SK-MEL-5 (cell line): ENCODE results near the gene CCN6. TPM values are rescaled to one million over a fixed set of nuclear protein-coding genes. Genes with fewer than 3 reads are reported as not detected.
"Not testable (repeated sequence)": the region's sequence is repeated elsewhere in the genome, so short reads cannot be mapped to it uniquely, and the experiment has no call there.

ENCODE experiments used
- DNase-seq: peaks from one replicate; pipeline ENCODE4 v3.0.0-alpha.2; 2016; ENCODE audit warnings: low read depth, low spot score
- in situ Hi-C: cut with HindIII; loops from 2 replicates; pipeline ENCODE4 v1.10.0; 2016; ENCODE audit warnings: low sequenced_read_pairs, high pct_unique_total_duplicates, low pct_unique_long_range_greater_than_20kb
- total RNA-seq: library from RNA; depleted of rRNA; stranded (reverse); fragments of >200 nt; shearing (Covaris generic); gene quantifications from 2 replicates; pipeline ENCODE4 v1.2.3, GENCODE V29; 2014

The CCN6 gene
- total RNA-seq, 1 experiment from 2014 or later = not detected

DNA sequence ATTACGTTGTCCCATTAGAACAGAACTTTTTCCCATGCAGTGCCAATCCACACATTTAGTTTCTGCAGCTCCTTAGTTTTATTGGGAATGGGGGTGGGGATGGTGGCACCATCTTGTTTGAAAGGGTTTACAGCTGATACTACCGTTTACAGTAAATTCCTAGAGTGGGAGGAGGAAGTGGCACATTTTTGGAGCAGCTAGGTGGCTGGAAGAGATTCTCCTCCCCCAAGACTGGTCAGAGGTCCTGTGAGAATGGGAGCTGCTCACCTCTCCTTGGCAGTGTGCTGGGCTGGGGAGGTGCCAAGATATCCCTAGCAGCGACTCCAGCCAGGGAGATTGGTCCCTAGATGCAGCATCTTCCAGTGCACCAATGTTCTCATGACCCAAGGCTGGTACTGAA lies 12.4 kb upstream of the CCN6 start:
- DNase-seq = no peak
- in situ Hi-C loops = no loop called here

DNA sequence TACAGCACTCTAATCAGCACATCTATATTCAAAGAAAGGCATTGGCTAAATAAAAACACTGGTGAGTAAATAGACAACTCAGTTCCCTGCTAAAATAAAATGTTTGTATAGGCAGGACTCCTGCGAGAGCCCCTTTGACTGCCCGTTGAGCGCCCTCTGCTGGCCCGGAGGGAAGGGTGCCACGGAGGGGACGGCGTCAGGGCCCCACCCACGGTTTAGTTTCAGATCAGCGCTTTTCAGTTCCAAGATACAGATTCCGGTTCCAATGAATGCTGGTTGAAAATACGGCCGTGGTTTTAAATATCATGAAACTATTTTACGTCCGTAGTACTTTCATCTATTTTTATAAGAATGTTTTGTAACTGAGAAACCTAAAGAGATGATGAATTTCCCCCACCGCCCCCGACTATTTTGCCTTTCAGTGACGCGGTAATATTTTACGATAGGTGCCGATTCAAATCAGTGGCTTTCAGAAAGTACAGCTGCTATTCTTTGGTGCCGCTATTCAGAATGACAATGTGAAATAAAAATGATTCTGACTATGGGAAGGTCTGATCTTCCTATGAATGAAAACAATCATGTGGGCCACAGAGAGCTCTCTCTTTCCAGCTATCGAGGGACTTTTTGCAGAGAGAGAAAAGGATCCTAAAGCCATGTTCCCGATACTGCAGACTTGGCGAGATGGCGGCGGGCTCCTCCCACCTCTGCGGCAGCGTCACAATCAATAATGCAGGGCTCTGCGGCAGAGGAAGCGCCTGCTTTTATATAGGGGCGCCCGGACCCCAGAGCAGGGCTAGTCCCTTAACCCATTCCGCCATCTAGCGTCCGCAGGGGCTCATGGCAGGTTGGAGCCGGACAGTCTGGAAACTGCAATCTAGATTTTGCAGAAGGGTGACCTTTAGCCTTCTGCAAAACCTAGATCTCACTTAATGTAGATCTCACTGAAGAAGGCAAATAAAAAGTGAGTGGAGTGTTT lies 10.6 kb upstream of the CCN6 start:
- DNase-seq = peak; percentile 92
- in situ Hi-C loops = no loop called here

DNA sequence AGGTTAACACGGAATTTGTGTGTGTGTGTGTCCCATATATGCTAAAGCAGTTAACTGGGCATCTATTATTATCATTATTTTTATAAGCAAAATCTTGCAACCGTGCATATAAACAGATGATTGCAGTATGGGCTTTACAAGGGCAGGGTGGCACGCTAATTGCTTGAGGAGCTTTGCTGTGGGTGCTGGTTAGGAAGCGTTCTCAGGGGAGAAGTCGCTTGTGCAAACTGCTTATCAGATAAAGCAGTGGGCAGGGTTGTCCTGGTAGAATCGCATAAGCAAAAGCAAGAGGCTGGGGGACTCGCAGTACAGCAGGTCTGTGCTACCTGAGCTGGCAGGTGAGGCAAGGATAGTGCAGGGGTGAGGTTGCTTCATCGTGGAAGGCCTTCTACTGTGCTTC lies 9.7 kb upstream of the CCN6 start:
- in situ Hi-C loops = no loop called here
- DNase-seq = no peak

GRCh38 chr6:112044856-112045255 lies 9.0 kb upstream of the CCN6 start:
- in situ Hi-C loops = no loop called here
- DNase-seq = no peak

GRCh38 chr6:112047523-112047922 lies 6.4 kb upstream of the CCN6 start:
- DNase-seq, in situ Hi-C loops: not testable (repeated sequence)

- in situ Hi-C loops = no loop called here
- DNase-seq = no peak
Observed at GRCh38 chr6:112049026-112049799, 4.7 kb upstream of the CCN6 start.

DNA sequence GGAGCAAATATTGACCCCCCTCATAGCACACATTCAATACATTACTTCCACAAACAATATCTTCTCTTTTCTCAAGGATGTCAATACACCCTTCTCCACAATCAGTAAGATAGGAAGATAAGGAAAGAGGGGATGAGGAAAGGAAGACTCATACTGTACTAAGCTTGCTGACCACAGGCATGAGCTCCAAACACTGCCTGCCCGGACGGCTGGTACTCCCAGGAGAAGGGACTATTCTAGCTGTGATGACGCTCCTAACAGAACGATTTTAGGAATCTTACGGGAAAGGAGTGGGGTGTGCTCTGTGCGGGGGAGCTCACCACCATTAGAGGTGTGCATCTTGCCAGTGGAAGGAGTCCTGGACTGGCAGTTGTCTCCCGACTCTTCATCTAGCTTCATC lies 3.9 kb upstream of the CCN6 start:
- in situ Hi-C loops = no loop called here
- no peak for DNase-seq

GRCh38 chr6:112050429-112050828 lies 3.5 kb upstream of the CCN6 start:
- in situ Hi-C loops = no loop called here
- DNase-seq = no peak

GRCh38 chr6:112051251-112051740 lies 2.6 kb upstream of the CCN6 start:
- in situ Hi-C loops, DNase-seq: not testable (repeated sequence)

- in situ Hi-C loops = no loop called here
Observed at GRCh38 chr6:112054555-112055190, 769 bp downstream of the CCN6 start.

DNA sequence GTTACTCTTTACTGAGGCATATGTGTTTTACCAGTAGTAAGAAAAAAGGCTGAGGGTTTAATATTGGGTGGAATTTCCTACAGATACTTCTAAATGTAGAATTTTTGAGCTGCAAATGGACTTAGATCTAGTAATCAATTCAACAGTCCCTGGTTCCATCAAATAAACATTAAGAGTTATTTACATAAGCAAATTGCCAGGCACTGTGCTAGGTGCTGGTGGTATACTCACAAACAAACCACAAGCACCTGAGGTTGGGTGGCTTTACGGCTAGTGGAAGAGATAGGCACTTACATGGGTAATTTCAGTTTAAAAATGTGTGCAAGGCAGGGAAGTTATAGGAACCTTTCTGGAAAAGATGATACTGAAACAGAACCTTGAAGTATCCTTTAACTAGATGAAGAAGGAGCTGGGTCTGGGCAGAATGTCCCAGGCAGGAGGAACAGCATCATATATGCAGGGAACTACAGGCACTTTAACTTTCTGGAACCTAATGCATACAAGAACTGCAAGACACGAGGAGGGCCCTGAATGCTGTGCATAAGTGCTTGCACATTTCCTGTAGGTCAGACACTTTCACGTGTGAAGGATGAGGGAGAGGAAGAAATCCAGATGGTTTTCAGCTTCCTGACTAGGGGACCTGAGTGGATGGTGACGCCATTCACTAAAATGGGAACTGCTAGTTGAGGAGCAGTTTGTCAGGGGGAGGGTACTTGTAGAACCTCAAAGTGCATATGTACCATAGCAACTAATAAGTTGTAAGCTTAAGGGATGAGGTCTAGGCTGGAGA lies 4.5 kb downstream of the CCN6 start:
- in situ Hi-C loops = no loop called here
- no peak for DNase-seq

More at GRCh38 chr6:112054555-112055190, 769 bp downstream of the CCN6 start:
- DNase-seq = no peak

GRCh38 chr6:112061605-112062004 lies 7.7 kb downstream of the CCN6 start:
- in situ Hi-C loops = no loop called here
- DNase-seq = no peak

DNA sequence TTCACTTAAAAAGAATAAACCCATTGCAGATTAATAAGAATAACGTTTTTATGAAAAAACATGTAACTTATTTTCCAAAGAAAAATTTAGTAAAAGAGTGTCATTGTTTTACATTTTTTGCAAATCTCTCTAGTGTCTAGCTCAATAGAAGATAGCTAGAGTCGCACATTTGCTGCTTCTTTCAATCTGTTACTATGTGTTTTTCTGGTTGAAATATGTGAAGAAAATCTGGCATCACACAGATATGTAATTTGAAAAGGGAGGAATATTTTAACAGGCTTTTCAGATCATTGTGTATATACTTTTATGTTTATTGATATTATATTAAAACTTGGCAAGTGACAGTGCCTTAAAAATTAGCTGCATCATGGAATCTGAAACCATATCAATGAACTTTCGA lies 9.1 kb downstream of the CCN6 start:
- DNase-seq = no peak
- in situ Hi-C loops = no loop called here

DNA sequence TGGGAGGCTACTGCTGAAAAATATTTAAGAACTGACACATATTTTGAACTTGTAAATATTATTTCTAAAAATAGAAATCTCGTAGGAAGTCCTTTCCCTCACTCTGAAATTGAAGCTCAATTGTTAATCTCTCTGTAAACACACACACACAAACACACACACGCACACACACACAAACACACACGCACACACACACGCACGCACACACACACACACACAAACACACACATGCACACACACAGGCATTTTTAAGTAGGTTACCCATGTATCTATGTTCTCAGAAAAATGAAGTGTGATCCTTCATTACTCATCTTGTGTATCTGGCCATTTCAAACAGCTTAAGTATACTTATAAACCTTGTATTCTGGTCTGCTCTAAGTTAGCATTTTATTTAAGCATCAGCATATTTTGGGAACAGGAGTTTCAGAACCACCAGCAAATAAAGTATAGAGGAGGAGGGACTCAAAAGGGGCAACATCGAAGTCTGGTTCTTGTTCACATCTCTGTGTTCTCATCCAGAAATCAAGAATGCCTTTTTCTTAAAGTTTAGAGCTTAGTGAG lies 11.6 kb downstream of the CCN6 start:
- DNase-seq = no peak
- in situ Hi-C loops = no loop called here

DNA sequence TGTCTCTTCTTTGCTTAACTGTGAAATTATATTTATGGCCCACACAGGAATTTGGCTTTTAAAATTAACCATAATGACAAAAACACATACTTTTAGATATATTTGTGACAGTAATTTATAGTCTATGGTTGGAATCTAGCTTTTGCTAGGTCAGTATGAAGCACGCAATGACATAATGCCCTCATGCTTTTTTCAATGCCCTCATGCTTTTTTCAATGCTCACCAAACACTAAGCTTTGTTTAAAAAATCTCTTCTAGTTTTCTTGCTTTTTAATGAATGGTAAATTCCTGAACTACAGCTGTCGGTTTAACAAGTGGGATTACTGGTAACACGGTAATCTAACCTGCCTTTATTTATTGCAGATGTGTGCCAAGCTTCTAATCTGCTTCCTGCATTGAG lies 12.7 kb downstream of the CCN6 start:
- in situ Hi-C loops = no loop called here
- DNase-seq = no peak

DNA sequence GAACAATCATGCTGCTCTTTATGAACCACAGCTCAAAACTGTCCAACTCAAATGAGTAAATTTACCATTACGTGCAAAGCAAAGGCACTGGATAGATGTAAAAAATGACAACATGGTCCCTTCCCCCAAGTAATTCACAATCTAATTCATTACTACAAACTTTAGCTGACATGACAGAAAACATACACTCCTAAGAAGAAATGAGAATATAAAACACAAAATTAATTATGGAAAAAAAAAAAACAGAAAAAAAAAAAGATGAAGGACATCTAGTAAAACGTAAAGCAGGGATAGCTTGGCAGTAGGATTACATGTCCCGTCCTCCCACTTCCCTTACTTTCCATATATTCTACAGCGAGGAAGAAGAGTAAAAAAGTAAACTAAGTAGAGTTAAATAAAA lies 27.7 kb downstream of the CCN6 start:
- in situ Hi-C loops = no loop called here
- DNase-seq = no peak
